Activated gamma-delta T cell (primary cell): ENCODE results near the gene PEAR1.

Experiments used
- DNase-seq: peaks from one replicate; lab custom pipeline; 2025; lab: John Stamatoyannopoulos, UW

PEAR1 gene

GRCh38 chr1:156859523-156860112 is 33.9 kb upstream of the PEAR1 start:
- no peak for DNase-seq

- peak; percentile 28 for DNase-seq
Observed at GRCh38 chr1:156860113-156860627, 33.3 kb upstream of the PEAR1 start.

GRCh38 chr1:156860628-156861423 is 32.7 kb upstream of the PEAR1 start, which contains the start of gene NTRK1:
Gene NTRK1, plus strand, starts transcription at chr1:156860865. Its CDS starts 70 bp downstream, at chr1:156860935.
- DNase-seq: peak; percentile 36

- no peak for DNase-seq
Observed at GRCh38 chr1:156862584-156862983, 30.9 kb upstream of the PEAR1 start.

- DNase-seq: no peak
Observed at GRCh38 chr1:156862997-156863599, 30.4 kb upstream of the PEAR1 start.

- DNase-seq: no peak
Observed at GRCh38 chr1:156863631-156864030, 29.9 kb upstream of the PEAR1 start.

- DNase-seq: no peak
Observed at GRCh38 chr1:156864796-156865195, 28.7 kb upstream of the PEAR1 start.

- DNase-seq: no peak
Observed at GRCh38 chr1:156865258-156865657, 28.3 kb upstream of the PEAR1 start.

GRCh38 chr1:156865865-156866248 is 27.7 kb upstream of the PEAR1 start:
- DNase-seq: no peak

- no peak for DNase-seq
Observed at GRCh38 chr1:156866249-156866909, 27.1 kb upstream of the PEAR1 start.

GRCh38 chr1:156868341-156868740 is 25.2 kb upstream of the PEAR1 start:
- no peak for DNase-seq

- no peak for DNase-seq
Observed at GRCh38 chr1:156869455-156869854, 24.1 kb upstream of the PEAR1 start.

- DNase-seq: no peak
Observed at GRCh38 chr1:156873659-156874058, 19.9 kb upstream of the PEAR1 start.

- DNase-seq: no peak
Observed at GRCh38 chr1:156874142-156874541, 19.4 kb upstream of the PEAR1 start.

- DNase-seq: no peak
Observed at GRCh38 chr1:156874572-156875340, 18.8 kb upstream of the PEAR1 start.

GRCh38 chr1:156875341-156875615 is 18.2 kb upstream of the PEAR1 start:
- DNase-seq: no peak

- no peak for DNase-seq
Observed at GRCh38 chr1:156876281-156876680, 17.2 kb upstream of the PEAR1 start.

- no peak for DNase-seq
Observed at GRCh38 chr1:156877433-156878170, 15.9 kb upstream of the PEAR1 start.

- no peak for DNase-seq
Observed at GRCh38 chr1:156879876-156880275, 13.6 kb upstream of the PEAR1 start.

- DNase-seq: no peak
Observed at GRCh38 chr1:156880473-156880872, 13.0 kb upstream of the PEAR1 start.

- DNase-seq: no peak
Observed at GRCh38 chr1:156881101-156881500, 12.4 kb upstream of the PEAR1 start.
